ENCODE measurements around the gene TKT. TPM values are rescaled to one million over a fixed set of nuclear protein-coding genes. Genes with fewer than 3 reads are reported as not detected.

Gene TKT
- total RNA-seq, 1 donor from 2014 or later = 32.1 TPM

DNA sequence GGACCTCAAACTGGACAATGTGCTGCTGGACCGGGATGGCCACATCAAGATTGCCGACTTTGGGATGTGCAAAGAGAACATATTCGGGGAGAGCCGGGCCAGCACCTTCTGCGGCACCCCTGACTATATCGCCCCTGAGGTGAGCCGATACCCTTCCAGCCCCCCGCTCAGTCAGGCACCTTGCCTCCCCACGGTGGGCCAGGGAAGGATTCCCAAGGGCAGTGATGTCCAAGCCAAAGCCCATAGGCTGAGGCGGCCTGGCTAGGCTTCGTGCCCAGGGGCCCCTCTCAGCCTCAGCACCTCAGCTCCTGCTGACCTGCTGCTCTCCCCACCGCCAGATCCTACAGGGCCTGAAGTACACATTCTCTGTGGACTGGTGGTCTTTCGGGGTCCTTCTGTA, 67.1 kb downstream of the TKT start:
- Histone ChIP-seq H3K4me3 (no peak overlapping the region), H3K27me3 (ENCODE audit: low read depth) (no peaks in the 10 kb centered on the region), H3K4me1 (peaks cover 10% of the 10 kb centered on the region), H3K27ac (replicated peaks) (no peak overlapping the region), H3K9me3 (replicated peaks) (no peaks in the 10 kb centered on the region), H3K36me3 (peaks cover 50% of the 10 kb centered on the region)
- TF ChIP-seq, protein P1, sequence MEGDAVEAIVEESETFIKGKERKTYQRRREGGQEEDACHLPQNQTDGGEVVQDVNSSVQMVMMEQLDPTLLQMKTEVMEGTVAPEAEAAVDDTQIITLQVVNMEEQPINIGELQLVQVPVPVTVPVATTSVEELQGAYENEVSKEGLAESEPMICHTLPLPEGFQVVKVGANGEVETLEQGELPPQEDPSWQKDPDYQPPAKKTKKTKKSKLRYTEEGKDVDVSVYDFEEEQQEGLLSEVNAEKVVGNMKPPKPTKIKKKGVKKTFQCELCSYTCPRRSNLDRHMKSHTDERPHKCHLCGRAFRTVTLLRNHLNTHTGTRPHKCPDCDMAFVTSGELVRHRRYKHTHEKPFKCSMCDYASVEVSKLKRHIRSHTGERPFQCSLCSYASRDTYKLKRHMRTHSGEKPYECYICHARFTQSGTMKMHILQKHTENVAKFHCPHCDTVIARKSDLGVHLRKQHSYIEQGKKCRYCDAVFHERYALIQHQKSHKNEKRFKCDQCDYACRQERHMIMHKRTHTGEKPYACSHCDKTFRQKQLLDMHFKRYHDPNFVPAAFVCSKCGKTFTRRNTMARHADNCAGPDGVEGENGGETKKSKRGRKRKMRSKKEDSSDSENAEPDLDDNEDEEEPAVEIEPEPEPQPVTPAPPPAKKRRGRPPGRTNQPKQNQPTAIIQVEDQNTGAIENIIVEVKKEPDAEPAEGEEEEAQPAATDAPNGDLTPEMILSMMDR (IDR thresholded peaks at IDR 0.05; ENCODE audit: borderline replicate concordance) = no peak
- no peak for DNase-seq
- intact Hi-C loops (cut with micrococcal nuclease) = no loop called here

DNA sequence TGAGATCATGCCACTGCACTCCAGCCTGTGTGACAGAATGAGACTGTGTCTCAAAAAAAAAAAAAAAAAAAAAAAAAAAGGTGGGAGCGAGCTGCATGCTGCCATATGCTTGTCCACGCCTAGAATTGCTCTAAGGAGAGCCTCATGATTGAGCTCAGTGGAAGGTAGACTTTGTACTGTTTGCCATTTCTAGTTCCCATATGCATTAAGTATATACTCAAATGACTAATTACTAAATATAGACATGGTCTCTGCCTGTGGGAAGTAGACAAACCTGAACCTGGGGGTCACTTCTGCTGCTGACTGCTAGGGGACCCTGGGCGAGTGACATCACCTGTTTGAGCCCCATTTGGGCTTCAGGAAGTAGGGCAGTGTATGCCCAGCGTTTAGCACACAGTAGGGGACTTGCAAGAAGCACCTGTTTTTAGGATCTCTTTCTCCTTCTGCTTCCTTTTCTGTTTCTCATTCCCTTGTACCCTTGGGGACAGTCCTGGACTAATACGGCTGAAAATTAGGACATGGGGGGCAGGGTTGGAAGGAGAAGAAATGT, 67.6 kb downstream of the TKT start:
- Histone ChIP-seq H3K27me3 (ENCODE audit: low read depth) (no peaks in the 10 kb centered on the region), H3K4me3 (no peak overlapping the region), H3K9me3 (replicated peaks) (no peaks in the 10 kb centered on the region), H3K27ac (replicated peaks) (no peak overlapping the region), H3K36me3 (peaks cover 55% of the 10 kb centered on the region), H3K4me1 (peaks cover 5% of the 10 kb centered on the region)
- intact Hi-C loops (cut with micrococcal nuclease) = no loop called here
- DNase-seq = no peak
- TF ChIP-seq, protein P1 (IDR thresholded peaks at IDR 0.05; ENCODE audit: borderline replicate concordance) = no peak

- peaks cover 62% of the 10 kb centered on the region for H3K36me3 ChIP-seq
- intact Hi-C loops (cut with micrococcal nuclease) = no loop called here
- DNase-seq = no peak
Observed at GRCh38 chr3:53187430-53187829, 68.4 kb downstream of the TKT start.

GRCh38 chr3:53186726-53187125, 69.1 kb downstream of the TKT start:
- H3K36me3 ChIP-seq = peaks cover 68% of the 10 kb centered on the region
- intact Hi-C loops (cut with micrococcal nuclease) = no loop called here
- H3K27me3 ChIP-seq (ENCODE audit: low read depth) = no peaks in the 10 kb centered on the region
- H3K27ac ChIP-seq (replicated peaks) = no peak overlapping the region
- no peaks in the 10 kb centered on the region for H3K4me1 ChIP-seq
- no peak overlapping the region for H3K4me3 ChIP-seq
- DNase-seq = no peak
- TF ChIP-seq, protein P1 (IDR thresholded peaks at IDR 0.05; ENCODE audit: borderline replicate concordance) = no peak
- no peaks in the 10 kb centered on the region for H3K9me3 ChIP-seq (replicated peaks)

More at GRCh38 chr3:53187430-53187829, 68.4 kb downstream of the TKT start:
- Histone ChIP-seq H3K27me3 (ENCODE audit: low read depth) (no peaks in the 10 kb centered on the region), H3K9me3 (replicated peaks) (no peaks in the 10 kb centered on the region), H3K4me1 (no peaks in the 10 kb centered on the region), H3K4me3 (no peak overlapping the region), H3K27ac (replicated peaks) (no peak overlapping the region)
- TF ChIP-seq, protein P1 (IDR thresholded peaks at IDR 0.05; ENCODE audit: borderline replicate concordance) = no peak

GRCh38 chr3:53185761-53186465, 69.9 kb downstream of the TKT start:
- H3K27ac ChIP-seq (replicated peaks) = no peak overlapping the region
- peaks cover 72% of the 10 kb centered on the region for H3K36me3 ChIP-seq
- no peaks in the 10 kb centered on the region for H3K9me3 ChIP-seq (replicated peaks)
- H3K27me3 ChIP-seq (ENCODE audit: low read depth) = no peaks in the 10 kb centered on the region
- H3K4me3 ChIP-seq = no peak overlapping the region
- DNase-seq = no peak
- intact Hi-C loops (cut with micrococcal nuclease) = no loop called here
- H3K4me1 ChIP-seq = no peaks in the 10 kb centered on the region
- TF ChIP-seq, protein P1 (IDR thresholded peaks at IDR 0.05; ENCODE audit: borderline replicate concordance) = no peak
